Suprapubic skin (tissue), 4 donors: ENCODE results near the gene DUSP10.

Experiments
- CTCF ChIP-seq, 2 donors: fragments of 200-600 bp in 1 of 2; fragments of 450-650 bp in 1 of 2; sonication (generic) in 1 of 2; IDR thresholded peaks; one replicate each; pipeline ENCODE4 v1.5.1; 2016 to 2019; ENCODE audit warnings: antibody characterized with exemption in 2 of 2, mild to moderate bottlenecking in 1 of 2, moderate library complexity in 1 of 2
- POLR2A ChIP-seq, 2 donors: fragments of 450-650 bp; IDR thresholded peaks; one replicate each; pipeline ENCODE4 v1.6.1; 2017; ENCODE audit warnings: antibody characterized with exemption in 2 of 2, mild to moderate bottlenecking in 2 of 2, moderate library complexity in 2 of 2
- POLR2AphosphoS5 ChIP-seq, 3 donors: sonication (generic); formaldehyde crosslinking; IDR thresholded peaks; one replicate each; pipeline ENCODE4 v1.6.1; 2017; ENCODE audit warnings: antibody characterized with exemption in 3 of 3

GRCh38 chr1:221655766-221656305, 86.1 kb downstream of the DUSP10 start:
- TF ChIP-seq CTCF (IDR thresholded peaks at IDR 0.05): no peak
- TF ChIP-seq POLR2A (IDR thresholded peaks at IDR 0.05): no peak
- TF ChIP-seq POLR2AphosphoS5 (IDR thresholded peaks at IDR 0.05): no peak
